IMR-90 (cell line): ENCODE data around the gene USP53. TPM values are rescaled to one million over a fixed set of nuclear protein-coding genes. Genes with fewer than 3 reads are reported as not detected.

Source experiments
- ATAC-seq: fragments of 200-7000 bp; cut with Tn5 transposase; 2 replicates; pipeline ENCODE4 v1.9.1; 2020; ENCODE audit warnings: low read depth, mild to moderate bottlenecking, moderate library complexity
- BruUV-seq: library from RNA; stranded (reverse); fragments of 400-500 nt; replicated peaks from 2 replicates; lab custom pipeline; 2021; lab: Mats Ljungman, UMichigan
- CTCF ChIA-PET: fragments of 300-600 bp; formaldehyde crosslinking; extraction: SDS; loops from one replicate; lab custom pipeline; 2021; ENCODE audit warnings: antibody characterized with exemption; lab: Yijun Ruan, JAX
- POLR2A ChIA-PET: fragments of 300-600 bp; sonication (Branson Sonifier 250); formaldehyde crosslinking; loops from one replicate; lab custom pipeline; 2022; ENCODE audit warnings: antibody characterized with exemption; ENCODE audit not compliant: unreplicated experiment; lab: Charles Lee
- DNase-seq: peaks from one replicate; pipeline ENCODE4 v3.0.0; 2013
- H2AFZ ChIP-seq: replicated peaks from 2 replicates; pipeline ENCODE3; 2013; ENCODE audit warnings: low read length, mild to moderate bottlenecking; ENCODE audit not compliant: poor library complexity
- H2AK5ac ChIP-seq: 2 replicates; pipeline ENCODE4 v1.6.1; 2013; ENCODE audit warnings: low read depth, low read length, inconsistent platforms
- H2AK9ac ChIP-seq: replicated peaks from 2 replicates; pipeline ENCODE3; 2013; ENCODE audit warnings: mild to moderate bottlenecking, low read depth, low read length, moderate library complexity; ENCODE audit not compliant: poor library complexity
- H2BK120ac ChIP-seq: 2 replicates; pipeline ENCODE4 v1.6.1; 2013; ENCODE audit warnings: low read depth, low read length, inconsistent platforms
- H2BK15ac ChIP-seq: 3 replicates; pipeline ENCODE4 v1.6.1; 2013; ENCODE audit warnings: low read depth, low read length, inconsistent platforms
- H2BK20ac ChIP-seq: 2 replicates; pipeline ENCODE4 v1.6.1; 2013; ENCODE audit warnings: low read depth, mild to moderate bottlenecking, inconsistent platforms, low read length, moderate library complexity
- H2BK5ac ChIP-seq: 2 replicates; pipeline ENCODE4 v1.6.1; 2013; ENCODE audit warnings: mild to moderate bottlenecking, low read depth, low read length, inconsistent platforms; ENCODE audit not compliant: poor library complexity, severe bottlenecking
- H3K14ac ChIP-seq: replicated peaks from 2 replicates; pipeline ENCODE4 v1.6.1; 2013; ENCODE audit warnings: low read depth, low read length, inconsistent platforms
- H3K18ac ChIP-seq: 2 replicates; pipeline ENCODE4 v1.6.1; 2013; ENCODE audit warnings: low read depth, low read length, control low read depth
- H3K23ac ChIP-seq: 2 replicates; pipeline ENCODE4 v1.6.1; 2013; ENCODE audit warnings: low read depth, low read length, inconsistent platforms
- H3K27ac ChIP-seq: 2 replicates; pipeline ENCODE4 v1.5.1; 2013; ENCODE audit warnings: mild to moderate bottlenecking, control low read depth, low read length; ENCODE audit not compliant: insufficient read depth
- H3K27me3 ChIP-seq: 2 replicates; pipeline ENCODE4 v1.6.1; 2013; ENCODE audit warnings: low read length; ENCODE audit not compliant: control insufficient read depth, insufficient read depth
- H3K36me3 ChIP-seq: 2 replicates; pipeline ENCODE4 v1.6.1; 2013; ENCODE audit warnings: low read length, mixed read lengths; ENCODE audit not compliant: control insufficient read depth, insufficient read depth
- H3K4ac ChIP-seq: 2 replicates; pipeline ENCODE4 v1.6.1; 2013; ENCODE audit warnings: low read depth, low read length, inconsistent platforms
- H3K4me1 ChIP-seq: 2 replicates; pipeline ENCODE4 v1.6.1; 2013; ENCODE audit warnings: low read length, mixed read lengths; ENCODE audit not compliant: control insufficient read depth, insufficient read depth
- H3K4me2 ChIP-seq: 2 replicates; pipeline ENCODE4 v1.6.1; 2013; ENCODE audit warnings: low read depth, mild to moderate bottlenecking, control low read depth, low read length, moderate library complexity
- H3K4me3 ChIP-seq: 2 replicates; pipeline ENCODE4 v1.5.1; 2013; ENCODE audit warnings: low read depth, mild to moderate bottlenecking, control low read depth, low read length, moderate library complexity; ENCODE audit not compliant: insufficient read depth
- H3K56ac ChIP-seq: 2 replicates; pipeline ENCODE4 v1.6.1; 2013; ENCODE audit warnings: low read length, inconsistent platforms; ENCODE audit not compliant: insufficient read depth; ENCODE audit errors: extremely low read depth
- H3K79me1 ChIP-seq, 2 experiments: 2 replicates each; pipeline ENCODE4 v1.6.1; 2013; ENCODE audit warnings: low read length in 2 of 2, inconsistent platforms in 1 of 2, low read depth in 1 of 2
- H3K9ac ChIP-seq: 2 replicates; pipeline ENCODE4 v1.6.1; 2013; ENCODE audit warnings: low read depth, low read length, control low read depth
- H3K9me1 ChIP-seq: 2 replicates; pipeline ENCODE4 v1.6.1; 2013; ENCODE audit warnings: low read length, inconsistent platforms; ENCODE audit not compliant: insufficient read depth
- H3K9me3 ChIP-seq: 2 replicates; pipeline ENCODE4 v1.6.1; 2013; ENCODE audit warnings: low read length; ENCODE audit not compliant: control insufficient read depth, insufficient read depth
- H4K20me1 ChIP-seq: 2 replicates; pipeline ENCODE4 v1.6.1; 2013; ENCODE audit warnings: low read length, inconsistent platforms; ENCODE audit not compliant: insufficient read depth
- H4K5ac ChIP-seq: 2 replicates; pipeline ENCODE4 v1.6.1; 2013; ENCODE audit warnings: mild to moderate bottlenecking, low read depth, low read length, control low read depth
- H4K8ac ChIP-seq, 2 experiments: 2 replicates each; pipeline ENCODE4 v1.6.1; 2013; ENCODE audit warnings: low read depth in 2 of 2, low read length in 2 of 2, control low read depth in 1 of 2, inconsistent platforms in 1 of 2
- H4K91ac ChIP-seq: 2 replicates; pipeline ENCODE4 v1.6.1; 2013; ENCODE audit warnings: low read depth, low read length, inconsistent platforms; ENCODE audit not compliant: insufficient read depth
- BHLHE40 ChIP-seq: fragments of 150-350 bp; IDR thresholded peaks from 2 replicates; pipeline ENCODE4 v1.6.1; 2016; ENCODE audit warnings: mild to moderate bottlenecking, low read depth, low read length
- CTCF ChIP-seq: conservative IDR thresholded peaks from 2 replicates; pipeline ENCODE4 v1.5.1; 2012; ENCODE audit warnings: mild to moderate bottlenecking, low read depth, low read length, improper control_type of control experiment
- FOS ChIP-seq: fragments of 150-350 bp; IDR thresholded peaks from 2 replicates; pipeline ENCODE4 v1.6.1; 2016; ENCODE audit warnings: low read depth, low read length
- MAZ ChIP-seq: IDR thresholded peaks from 2 replicates; pipeline ENCODE4 v1.6.1; 2012; ENCODE audit warnings: low read depth, mild to moderate bottlenecking, low read length, improper control_type of control experiment, moderate library complexity, borderline replicate concordance
- MXI1 ChIP-seq: IDR thresholded peaks from 2 replicates; pipeline ENCODE4 v1.6.1; 2012; ENCODE audit warnings: low read depth, mild to moderate bottlenecking, low read length, moderate library complexity, borderline replicate concordance
- NFE2L2 ChIP-seq: fragments of 150-350 bp; IDR thresholded peaks from 2 replicates; pipeline ENCODE4 v1.6.1; 2016; ENCODE audit warnings: low read depth, mild to moderate bottlenecking, low read length
- POLR2A ChIP-seq: IDR thresholded peaks from 2 replicates; pipeline ENCODE4 v1.6.1; 2012; ENCODE audit warnings: mild to moderate bottlenecking, low read depth, low read length
- RAD21 ChIP-seq: IDR thresholded peaks from 2 replicates; pipeline ENCODE4 v1.6.1; 2012; ENCODE audit warnings: low read length, improper control_type of control experiment
- RFX5 ChIP-seq: IDR thresholded peaks from 2 replicates; pipeline ENCODE4 v1.8.0; 2012; ENCODE audit warnings: low read depth, mild to moderate bottlenecking, low read length, moderate library complexity
- SMC3 ChIP-seq: fragments of 150-350 bp; IDR thresholded peaks from 2 replicates; pipeline ENCODE4 v1.6.1; 2016; ENCODE audit warnings: low read depth, mild to moderate bottlenecking, antibody characterized with exemption, low read length, moderate library complexity
- USF2 ChIP-seq: fragments of 150-350 bp; IDR thresholded peaks from 2 replicates; pipeline ENCODE4 v1.6.1; 2017; ENCODE audit warnings: mild to moderate bottlenecking, antibody characterized with exemption, low read length, low read depth
- WGBS, 2 experiments: methylation state at CpG; one replicate each; pipeline versions ENCODE4 v1.1.5 to v1.1.7; 2013; ENCODE audit warnings: missing lambda C conversion rate in 2 of 2; ENCODE audit not compliant: insufficient read length in 1 of 2; ENCODE audit errors: extremely low coverage in 2 of 2; 5-methylcytosine and 5-hydroxymethylcytosine counted together
- dilution Hi-C: fragments of 300-500 bp; cut with HindIII; formaldehyde crosslinking; loops from one replicate; pipeline ENCODE4 v1.14.3; 2018; ENCODE audit warnings: low sequenced_read_pairs; ENCODE audit not compliant: unreplicated experiment
- in situ Hi-C: fragments of 300-500 bp; cut with MboI; formaldehyde crosslinking; loops from 3 replicates; pipeline ENCODE4 v1.14.3; 2019; ENCODE audit warnings: low sequenced_read_pairs, inconsistent platforms, mixed read lengths
- intact Hi-C: fragments of 100-400 bp; cut with micrococcal nuclease; formaldehyde crosslinking; loops from 2 replicates; pipeline ENCODE4 v1.10.0; 2022
- polyA plus RNA-seq, 3 experiments: library from polyadenylated mRNA; depleted of rRNA; stranded (reverse); fragments of >200 nt; gene quantifications; 2 replicates each; pipeline ENCODE4 v1.2.3, GENCODE V29; 2012; ENCODE audit warnings: low replicate concordance in 1 of 3
- total RNA-seq: library from RNA; depleted of rRNA; stranded (reverse); fragments of >200 nt; gene quantifications from 2 replicates; pipeline ENCODE4 v1.2.3, GENCODE V29; 2012

USP53 gene
- total and polyA plus RNA-seq, 2 of the 4 experiments (the other 2 are of a cell fraction): 11.2 to 24.0 TPM

- H3K23ac ChIP-seq: no peak overlapping the region
- H2AK9ac ChIP-seq: no peak overlapping the region
- H3K14ac ChIP-seq: no peak overlapping the region
- H3K36me3 ChIP-seq: no peaks in the 10 kb centered on the region
- H2BK120ac ChIP-seq: no peak overlapping the region
- H4K91ac ChIP-seq: no peak overlapping the region
- whole genome bisulfite sequencing, 2 experiments: no CpG with 5 or more reads among the region's 3 CpGs
- no peak overlapping the region for H2BK15ac ChIP-seq
- dilution Hi-C loops: no loop called here
- no peak overlapping the region for H3K4me2 ChIP-seq
- ATAC-seq (no peak), DNase-seq (no peak)
- H3K9me3 ChIP-seq: no peaks in the 10 kb centered on the region
- no peak overlapping the region for H3K27ac ChIP-seq
- H4K20me1 ChIP-seq: no peaks in the 10 kb centered on the region
- H3K9ac ChIP-seq: no peak overlapping the region
- H2BK5ac ChIP-seq: no peak overlapping the region
- H3K18ac ChIP-seq: no peak overlapping the region
- H3K56ac ChIP-seq: no peak overlapping the region
- no peak overlapping the region for H2AK5ac ChIP-seq
- H2BK20ac ChIP-seq: no peak overlapping the region
- no peak overlapping the region for H2AFZ ChIP-seq
- intact Hi-C loops: no loop called here
- H3K4ac ChIP-seq: no peak overlapping the region
- in situ Hi-C loops: no loop called here
- no peaks in the 10 kb centered on the region for H3K27me3 ChIP-seq
- no peaks in the 10 kb centered on the region for H3K4me1 ChIP-seq
- no peaks in the 10 kb centered on the region for H3K79me1 ChIP-seq
- H4K5ac ChIP-seq: no peak overlapping the region
- TF ChIP-seq MXI1 (no peak), FOS (no peak), USF2 (no peak), MAZ (no peak), BHLHE40 (no peak), RFX5 (no peak), SMC3 (no peak), RAD21 (no peak), POLR2A (no peak), CTCF (no peak), NFE2L2 (no peak)
- CTCF ChIA-PET: no interaction called here
- H4K8ac ChIP-seq: no peak overlapping the region
- POLR2A ChIA-PET: no interaction called here
- no TSS peak for BruUV-seq
- H3K4me3 ChIP-seq: no peak overlapping the region
- no peaks in the 10 kb centered on the region for H3K9me1 ChIP-seq
These were observed 46.7 kb upstream of the USP53 start for GRCh38 chr4:119165767-119166166.
